HG03439 (cell line): ENCODE data around the gene CHP2.

ENCODE experiments used
- ATAC-seq: cut with Tn5 transposase; IDR thresholded peaks from one replicate; pipeline ENCODE4 v1.9.1; 2021; ENCODE audit warnings: mild to moderate bottlenecking, moderate library complexity; ENCODE audit not compliant: unreplicated experiment

Gene CHP2

GRCh38 chr16:23803591-23804123 lies 48.8 kb downstream of the CHP2 start:
- no peak for ATAC-seq

GRCh38 chr16:23807028-23807427 lies 52.2 kb downstream of the CHP2 start:
- ATAC-seq, result no peak
